CD14-positive monocyte (primary cell): Measurements from ENCODE around the gene UBE2N. TPM values are rescaled to one million over a fixed set of nuclear protein-coding genes. Genes with fewer than 3 reads are reported as not detected.

ENCODE experiments used
- DNase-seq, 3 donors: peaks; one replicate each; pipeline ENCODE4 v3.0.0-alpha.2; 2011 to 2022
- H2AFZ ChIP-seq: 2 replicates; pipeline ENCODE4 v1.6.0; 2012; ENCODE audit warnings: mild to moderate bottlenecking, low read depth, low read length, inconsistent platforms; ENCODE audit not compliant: insufficient read depth, poor library complexity, severe bottlenecking
- H3K27ac ChIP-seq, 2 donors: 1 replicate in 1 of 2; 2 replicates in 1 of 2; pipeline ENCODE4 v1.5.1; 2012 to 2013; ENCODE audit warnings: low read length in 2 of 2, control low read depth in 1 of 2, inconsistent platforms in 1 of 2, low read depth in 1 of 2, mild to moderate bottlenecking in 1 of 2
- H3K27me3 ChIP-seq, 2 donors: one replicate each; pipeline versions ENCODE4 v1.6.0 to v1.6.1; 2011 to 2013; ENCODE audit warnings: low read length in 2 of 2; ENCODE audit not compliant: control insufficient read depth in 2 of 2, insufficient read depth in 2 of 2
- H3K36me3 ChIP-seq, 2 donors: replicated peaks in 1 of 2; 1 replicate in 1 of 2; 2 replicates in 1 of 2; pipeline versions ENCODE4 v1.5.1 to v1.6.1; 2012 to 2013; ENCODE audit warnings: low read length in 2 of 2, control low read depth in 1 of 2, inconsistent platforms in 1 of 2, mild to moderate bottlenecking in 1 of 2; ENCODE audit not compliant: insufficient read depth in 2 of 2, control insufficient read depth in 1 of 2
- H3K4me1 ChIP-seq, 2 donors: 1 replicate in 1 of 2; 2 replicates in 1 of 2; pipeline versions ENCODE4 v1.5.1 to v1.6.1; 2012 to 2013; ENCODE audit warnings: low read length in 2 of 2, control low read depth in 1 of 2, inconsistent platforms in 1 of 2, mild to moderate bottlenecking in 1 of 2, moderate library complexity in 1 of 2; ENCODE audit not compliant: insufficient read depth in 2 of 2, control insufficient read depth in 1 of 2
- H3K4me2 ChIP-seq: replicated peaks from 2 replicates; pipeline ENCODE3; 2012; ENCODE audit warnings: low read length, moderate library complexity, mild to moderate bottlenecking; ENCODE audit not compliant: poor library complexity, severe bottlenecking; ENCODE audit errors: extremely low read depth
- H3K4me3 ChIP-seq, 3 experiments: fragments of 200-600 bp in 1 of 3; sonication (generic) in 1 of 3; replicated peaks in 1 of 3; 1 replicate in 2 of 3; 2 replicates in 1 of 3; pipeline ENCODE4 v1.5.1; 2011 to 2013; ENCODE audit warnings: low read length in 3 of 3, mild to moderate bottlenecking in 3 of 3, control low read depth in 2 of 3, low read depth in 2 of 3, inconsistent platforms in 1 of 3, moderate library complexity in 1 of 3
- H3K79me2 ChIP-seq: 2 replicates; pipeline ENCODE4 v1.6.0; 2012; ENCODE audit warnings: mild to moderate bottlenecking, control low read depth, inconsistent platforms, low read length, moderate library complexity; ENCODE audit not compliant: insufficient read depth
- H3K9ac ChIP-seq: 2 replicates; pipeline ENCODE4 v1.6.0; 2017; ENCODE audit warnings: low read length, mild to moderate bottlenecking; ENCODE audit not compliant: insufficient read depth, poor library complexity, severe bottlenecking
- H3K9me3 ChIP-seq, 2 donors: replicated peaks in 1 of 2; 1 replicate in 1 of 2; 2 replicates in 1 of 2; pipeline versions ENCODE4 v1.5.1 to v1.6.1; 2012 to 2013; ENCODE audit warnings: low read length in 2 of 2, control low read depth in 1 of 2; ENCODE audit not compliant: control insufficient read depth in 1 of 2, insufficient read depth in 1 of 2
- H4K20me1 ChIP-seq: 2 replicates; pipeline ENCODE4 v1.6.0; 2012; ENCODE audit warnings: mild to moderate bottlenecking, low read length, control low read depth, moderate library complexity; ENCODE audit not compliant: insufficient read depth
- H3K27ac Mint-ChIP-seq, 7 donors: one replicate each; pipeline ENCODE4 v1.8.0; 2020; ENCODE audit warnings: mild to moderate bottlenecking in 7 of 7, mixed read lengths in 7 of 7, moderate library complexity in 6 of 7, inconsistent platforms in 2 of 7
- H3K27me3 Mint-ChIP-seq, 3 donors: one replicate each; pipeline ENCODE4 v1.8.0; 2021 to 2022; ENCODE audit warnings: low read depth in 3 of 3, mild to moderate bottlenecking in 3 of 3, mixed read lengths in 3 of 3, moderate library complexity in 3 of 3, inconsistent platforms in 1 of 3
- H3K36me3 Mint-ChIP-seq, 2 donors: one replicate each; pipeline ENCODE4 v1.8.0; 2020; ENCODE audit warnings: mixed read lengths in 2 of 2, inconsistent platforms in 1 of 2, mild to moderate bottlenecking in 1 of 2
- H3K4me1 Mint-ChIP-seq: one replicate; pipeline ENCODE4 v1.8.0; 2020; ENCODE audit warnings: mild to moderate bottlenecking, mixed read lengths
- H3K4me3 Mint-ChIP-seq, 2 donors: one replicate each; pipeline ENCODE4 v1.8.0; 2020; ENCODE audit warnings: mild to moderate bottlenecking in 2 of 2, mixed read lengths in 2 of 2, moderate library complexity in 1 of 2
- H3K9me3 Mint-ChIP-seq, 7 donors: one replicate each; pipeline ENCODE4 v1.8.0; 2020 to 2022; ENCODE audit warnings: mixed read lengths in 7 of 7, mild to moderate bottlenecking in 6 of 7, moderate library complexity in 6 of 7, inconsistent platforms in 2 of 7
- CTCF ChIP-seq: fragments of 200-600 bp; IDR thresholded peaks from one replicate; pipeline ENCODE4 v1.8.0; 2022; ENCODE audit warnings: antibody characterized with exemption, mild to moderate bottlenecking
- WGBS: methylation state at CpG from one replicate; pipeline ENCODE4 v1.1.5; 2013; ENCODE audit warnings: missing lambda C conversion rate; ENCODE audit not compliant: insufficient coverage; 5-methylcytosine and 5-hydroxymethylcytosine counted together
- intact Hi-C, 2 donors: fragments of 100-400 bp; cut with micrococcal nuclease; formaldehyde crosslinking; loops; one replicate each; pipeline versions ENCODE4 v1.15.0 to v1.15.1; 2023
- polyA plus RNA-seq, 3 donors: library from polyadenylated mRNA; depleted of rRNA in 1 of 3; unstranded in 2 of 3; stranded (reverse) in 1 of 3; fragments of 300-500 nt in 2 of 3; fragments of >200 nt in 1 of 3; fragmentation: Illumina TruSeq in 2 of 3; gene quantifications; 1 replicate in 2 of 3; 2 replicates in 1 of 3; pipeline ENCODE4 v1.2.3, GENCODE V29; 2012 to 2021

The UBE2N gene
- polyA plus RNA-seq, 3 donors, result 31.2 to 119 (median 108) TPM

GRCh38 chr12:93361151-93361919 lies 80.4 kb downstream of the UBE2N start:
- Histone ChIP-seq H3K9ac (no peak overlapping the region), H3K4me3 (no peak overlapping the region), H3K27ac (no peak overlapping the region), H4K20me1 (no peaks in the 10 kb centered on the region), H3K27me3 (peaks cover 2% of the 10 kb centered on the region in 2 donors), H3K79me2 (no peaks in the 10 kb centered on the region), H3K4me1 (peaks cover 0 to 8% of the 10 kb centered on the region in 2 donors), H3K9me3 (no peaks in the 10 kb centered on the region), H3K36me3 (no peaks in the 10 kb centered on the region), H3K4me2 (no peak overlapping the region), H2AFZ (no peak overlapping the region)
- H3K4me1 Mint-ChIP-seq, result peaks cover 8% of the 10 kb centered on the region
- no peak for DNase-seq
- no peaks in the 10 kb centered on the region for H3K36me3 Mint-ChIP-seq
- H3K4me3 Mint-ChIP-seq, result no peak overlapping the region
- peaks cover 0 to 6% (median 4%) of the 10 kb centered on the region in 3 donors for H3K27me3 Mint-ChIP-seq
- H3K9me3 Mint-ChIP-seq, result no peaks in the 10 kb centered on the region
- WGBS, result 100% methylated on average over 2 of the region's 5 CpGs
- H3K27ac Mint-ChIP-seq, result no peak overlapping the region
- intact Hi-C loops, result no loop called here
- TF ChIP-seq CTCF, result no peak

GRCh38 chr12:93360688-93361087 lies 81.1 kb downstream of the UBE2N start:
- no peak overlapping the region for H3K4me3 Mint-ChIP-seq
- DNase-seq, result no peak
- Histone ChIP-seq H3K4me2 (no peak overlapping the region), H3K9ac (no peak overlapping the region), H3K27me3 (peaks cover 2% of the 10 kb centered on the region in 2 donors), H3K27ac (no peak overlapping the region), H3K4me3 (no peak overlapping the region), H3K79me2 (no peaks in the 10 kb centered on the region), H3K4me1 (peaks cover 0 to 8% of the 10 kb centered on the region in 2 donors), H3K9me3 (no peaks in the 10 kb centered on the region), H2AFZ (no peak overlapping the region), H3K36me3 (no peaks in the 10 kb centered on the region), H4K20me1 (no peaks in the 10 kb centered on the region)
- peaks cover 0 to 6% (median 4%) of the 10 kb centered on the region in 3 donors for H3K27me3 Mint-ChIP-seq
- no CpG with 5 or more reads among the region's 2 CpGs for WGBS
- no peaks in the 10 kb centered on the region for H3K9me3 Mint-ChIP-seq
- no peak for TF ChIP-seq CTCF
- no peaks in the 10 kb centered on the region for H3K36me3 Mint-ChIP-seq
- intact Hi-C loops, result no loop called here
- H3K4me1 Mint-ChIP-seq, result peaks cover 8% of the 10 kb centered on the region
- H3K27ac Mint-ChIP-seq, result no peak overlapping the region
